ENCODE data around the gene PHTF2.

The PHTF2 gene

GRCh38 chr7:77802557-77803405, 4.2 kb downstream of the PHTF2 start:
- peak overlapping the region; percentile 36 for H3K4me3 Mint-ChIP-seq
- H3K36me3 Mint-ChIP-seq (ENCODE audit: low read depth), result peaks cover 37% of the 10 kb centered on the region
- no peaks in the 10 kb centered on the region for H3K27me3 Mint-ChIP-seq
- H3K9me3 Mint-ChIP-seq, result peaks cover 30% of the 10 kb centered on the region
- peak overlapping the region; percentile 63 for H3K27ac Mint-ChIP-seq
- no peak for DNase-seq
- H3K4me1 Mint-ChIP-seq, result peaks cover 67% of the 10 kb centered on the region
- no peak for ATAC-seq

DNA sequence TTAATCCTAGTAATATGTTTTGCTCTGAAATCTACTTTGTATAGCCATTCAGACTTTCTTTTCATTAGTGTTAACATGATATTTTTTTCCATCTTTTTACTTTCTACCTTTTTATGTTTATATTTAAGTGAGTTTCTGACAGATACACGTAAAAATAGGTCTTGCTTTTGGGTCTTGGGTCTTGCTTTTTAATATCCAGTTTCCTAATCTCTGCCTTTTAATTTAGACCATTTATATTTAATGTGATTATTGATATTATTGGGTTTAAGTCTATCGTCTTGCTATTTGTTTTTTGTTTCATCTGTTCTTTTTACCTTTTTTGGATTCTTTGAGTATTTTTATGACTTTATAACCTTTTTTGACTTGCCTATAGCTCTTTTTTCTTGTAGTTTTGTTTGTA, 7.9 kb downstream of the PHTF2 start:
- Mint-ChIP-seq H3K9me3 (peaks cover 39% of the 10 kb centered on the region), H3K36me3 (ENCODE audit: low read depth) (peaks cover 40% of the 10 kb centered on the region), H3K4me3 (no peak overlapping the region), H3K27me3 (no peaks in the 10 kb centered on the region), H3K27ac (no peak overlapping the region), H3K4me1 (peaks cover 54% of the 10 kb centered on the region)
- no peak for ATAC-seq
- no peak for DNase-seq

DNA sequence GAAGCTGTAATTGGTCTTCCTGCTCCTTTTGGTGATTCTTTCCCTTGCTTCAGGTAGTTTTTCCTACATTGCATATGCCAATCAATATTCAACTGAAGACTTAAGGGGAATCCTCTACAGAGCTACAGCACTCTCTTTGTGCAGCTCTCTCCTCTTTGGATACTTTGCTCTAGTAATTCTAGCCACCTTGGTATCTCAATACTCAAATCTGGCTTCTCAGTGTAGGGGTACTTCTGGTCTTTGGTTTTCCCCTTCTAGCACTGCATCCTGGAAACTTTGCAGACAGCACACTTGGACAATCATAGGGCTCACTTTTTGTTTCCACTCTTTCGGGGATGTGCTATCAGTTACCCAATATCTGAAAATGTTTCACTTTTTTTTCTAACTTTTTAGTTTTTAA, 9.9 kb downstream of the PHTF2 start:
- Mint-ChIP-seq H3K9me3 (peaks cover 39% of the 10 kb centered on the region), H3K4me3 (no peak overlapping the region), H3K27me3 (no peaks in the 10 kb centered on the region), H3K27ac (peak overlapping the region; percentile 49), H3K4me1 (peaks cover 50% of the 10 kb centered on the region), H3K36me3 (ENCODE audit: low read depth) (peaks cover 40% of the 10 kb centered on the region)
- ATAC-seq, result no peak
- DNase-seq, result no peak

GRCh38 chr7:77811516-77812289, 13.1 kb downstream of the PHTF2 start:
- H3K4me1 Mint-ChIP-seq, result peaks cover 38% of the 10 kb centered on the region
- H3K4me3 Mint-ChIP-seq, result no peak overlapping the region
- no peak overlapping the region for H3K27ac Mint-ChIP-seq
- DNase-seq (no peak), ATAC-seq (no peak)
- H3K36me3 Mint-ChIP-seq (ENCODE audit: low read depth), result peaks cover 36% of the 10 kb centered on the region
- peaks cover 23% of the 10 kb centered on the region for H3K9me3 Mint-ChIP-seq
- no peaks in the 10 kb centered on the region for H3K27me3 Mint-ChIP-seq

- DNase-seq (no peak), ATAC-seq (no peak)
- Mint-ChIP-seq H3K4me3 (no peak overlapping the region), H3K27me3 (no peaks in the 10 kb centered on the region), H3K27ac (no peak overlapping the region), H3K9me3 (peaks cover 23% of the 10 kb centered on the region), H3K36me3 (ENCODE audit: low read depth) (peaks cover 38% of the 10 kb centered on the region), H3K4me1 (peaks cover 41% of the 10 kb centered on the region)
Observed at GRCh38 chr7:77812290-77812685, 13.7 kb downstream of the PHTF2 start.

GRCh38 chr7:77813180-77813579, 14.6 kb downstream of the PHTF2 start:
- no peak for ATAC-seq
- peaks cover 37% of the 10 kb centered on the region for H3K4me1 Mint-ChIP-seq
- H3K4me3 Mint-ChIP-seq, result no peak overlapping the region
- H3K9me3 Mint-ChIP-seq, result peaks cover 18% of the 10 kb centered on the region
- no peak for DNase-seq
- no peaks in the 10 kb centered on the region for H3K27me3 Mint-ChIP-seq
- H3K27ac Mint-ChIP-seq, result no peak overlapping the region
- H3K36me3 Mint-ChIP-seq (ENCODE audit: low read depth), result peaks cover 37% of the 10 kb centered on the region

- DNase-seq (no peak), ATAC-seq (no peak)
- Mint-ChIP-seq H3K9me3 (peaks cover 55% of the 10 kb centered on the region), H3K4me3 (no peak overlapping the region), H3K4me1 (peaks cover 22% of the 10 kb centered on the region), H3K27ac (no peak overlapping the region), H3K27me3 (no peaks in the 10 kb centered on the region), H3K36me3 (ENCODE audit: low read depth) (peaks cover 71% of the 10 kb centered on the region)
Observed at GRCh38 chr7:77819021-77819420, 20.4 kb downstream of the PHTF2 start.

DNA sequence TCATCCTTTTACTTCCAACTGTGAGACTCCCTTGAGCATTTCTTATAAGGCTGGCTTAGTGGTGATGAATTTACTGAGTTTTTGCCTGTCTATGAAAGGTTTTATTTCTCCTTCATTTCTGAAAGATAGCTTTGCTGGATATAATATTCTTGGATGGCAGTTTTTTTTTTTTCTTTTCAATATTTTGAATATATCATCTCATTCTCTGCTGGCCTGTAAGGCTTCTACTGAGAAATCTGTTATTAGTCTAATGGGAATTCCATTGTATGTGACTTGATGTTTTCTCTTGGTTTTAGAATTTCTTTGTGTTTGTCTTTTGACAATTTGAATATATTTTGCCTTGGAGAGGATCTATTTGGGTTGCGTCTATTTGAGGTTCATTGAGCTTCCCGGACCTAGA, 22.4 kb downstream of the PHTF2 start:
- H3K27ac Mint-ChIP-seq, result no peak overlapping the region
- H3K27me3 Mint-ChIP-seq, result no peaks in the 10 kb centered on the region
- H3K4me1 Mint-ChIP-seq, result peaks cover 24% of the 10 kb centered on the region
- H3K4me3 Mint-ChIP-seq, result no peak overlapping the region
- H3K36me3 Mint-ChIP-seq (ENCODE audit: low read depth), result peaks cover 70% of the 10 kb centered on the region
- DNase-seq (no peak), ATAC-seq (no peak)
- H3K9me3 Mint-ChIP-seq, result peaks cover 69% of the 10 kb centered on the region

DNA sequence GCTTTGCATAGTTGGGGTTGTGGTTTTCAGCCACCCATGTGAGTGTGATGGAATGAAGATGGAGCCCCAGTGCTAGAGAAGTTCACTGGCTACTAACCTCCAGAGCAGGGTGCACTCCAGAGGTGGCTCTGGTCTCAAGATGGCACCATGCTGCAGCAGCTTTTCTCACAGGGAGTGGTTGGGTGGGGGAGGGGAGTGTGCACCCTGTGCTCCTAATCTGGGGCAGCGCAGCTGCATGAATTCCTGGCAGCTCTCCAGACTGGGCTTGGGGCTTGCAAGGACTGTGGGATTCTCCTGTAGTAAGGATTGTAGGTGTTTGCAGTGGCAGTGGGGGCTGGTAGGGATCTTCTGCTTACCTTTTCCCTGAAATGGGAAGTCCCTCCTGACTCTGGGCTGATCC, 23.7 kb downstream of the PHTF2 start:
- Mint-ChIP-seq H3K27ac (no peak overlapping the region), H3K9me3 (peaks cover 65% of the 10 kb centered on the region), H3K27me3 (no peaks in the 10 kb centered on the region), H3K4me3 (no peak overlapping the region), H3K4me1 (peaks cover 28% of the 10 kb centered on the region), H3K36me3 (ENCODE audit: low read depth) (peaks cover 58% of the 10 kb centered on the region)
- ATAC-seq, result no peak
- DNase-seq, result no peak

DNA sequence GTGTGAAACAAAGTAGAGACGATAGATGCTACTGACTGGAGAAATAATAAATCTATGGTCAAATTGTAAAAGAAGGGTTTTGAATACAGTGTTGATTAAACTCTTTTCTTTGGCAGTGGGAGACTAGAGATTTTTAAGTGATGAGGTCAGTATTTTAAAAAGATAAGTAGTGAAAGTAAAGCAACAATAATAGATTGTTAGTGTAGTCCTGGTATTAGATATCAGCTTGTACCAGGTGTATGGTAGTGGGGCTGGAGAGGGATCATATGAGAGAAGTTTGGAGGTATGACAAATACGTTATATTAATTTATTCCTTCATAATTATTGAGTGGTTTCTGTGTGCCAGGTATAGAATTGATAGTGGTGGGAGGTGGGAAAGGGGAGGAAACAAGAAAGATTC, 25.2 kb downstream of the PHTF2 start:
- Mint-ChIP-seq H3K4me3 (peak overlapping the region; percentile 20), H3K27ac (peak overlapping the region; percentile 9), H3K36me3 (ENCODE audit: low read depth) (peaks cover 44% of the 10 kb centered on the region), H3K27me3 (no peaks in the 10 kb centered on the region), H3K9me3 (peaks cover 55% of the 10 kb centered on the region), H3K4me1 (peaks cover 33% of the 10 kb centered on the region)
- DNase-seq (no peak), ATAC-seq (no peak)

GRCh38 chr7:77824636-77825035, 26.1 kb downstream of the PHTF2 start:
- no peak for ATAC-seq
- H3K9me3 Mint-ChIP-seq, result peaks cover 49% of the 10 kb centered on the region

GRCh38 chr7:77825131-77825530, 26.6 kb downstream of the PHTF2 start:
- no peak for ATAC-seq
- Mint-ChIP-seq H3K9me3 (peaks cover 46% of the 10 kb centered on the region), H3K36me3 (ENCODE audit: low read depth) (peaks cover 32% of the 10 kb centered on the region), H3K4me3 (no peak overlapping the region), H3K27me3 (no peaks in the 10 kb centered on the region), H3K4me1 (peaks cover 37% of the 10 kb centered on the region), H3K27ac (no peak overlapping the region)
- DNase-seq, result no peak

More at GRCh38 chr7:77824636-77825035, 26.1 kb downstream of the PHTF2 start:
- Mint-ChIP-seq H3K36me3 (ENCODE audit: low read depth) (peaks cover 37% of the 10 kb centered on the region), H3K4me1 (peaks cover 35% of the 10 kb centered on the region), H3K27ac (no peak overlapping the region), H3K27me3 (no peaks in the 10 kb centered on the region), H3K4me3 (no peak overlapping the region)
- DNase-seq, result no peak

DNA sequence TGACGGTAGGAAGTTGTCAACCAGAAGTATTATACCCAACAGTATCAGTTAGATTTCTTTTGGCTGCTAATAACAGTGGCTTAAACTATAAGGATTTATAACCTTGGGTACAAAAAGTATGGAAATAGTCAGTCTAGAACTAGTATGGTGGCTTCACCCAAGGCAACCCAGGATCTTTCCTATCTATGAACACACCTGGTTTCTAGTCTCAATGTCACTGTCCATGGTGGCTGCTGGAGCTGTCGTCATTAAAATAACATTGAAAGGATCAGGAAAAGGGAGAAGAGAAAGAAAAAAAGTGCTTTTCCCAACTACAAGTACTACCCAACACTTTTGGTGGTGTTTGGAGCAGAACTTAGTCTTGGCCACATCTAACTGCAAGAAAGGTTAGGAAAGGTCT, 27.7 kb downstream of the PHTF2 start:
- Mint-ChIP-seq H3K27me3 (no peaks in the 10 kb centered on the region), H3K27ac (no peak overlapping the region), H3K9me3 (peaks cover 34% of the 10 kb centered on the region), H3K4me3 (no peak overlapping the region), H3K4me1 (peaks cover 47% of the 10 kb centered on the region), H3K36me3 (ENCODE audit: low read depth) (peaks cover 20% of the 10 kb centered on the region)
- no peak for DNase-seq
- no peak for ATAC-seq

- Mint-ChIP-seq H3K27ac (no peak overlapping the region), H3K4me1 (peaks cover 56% of the 10 kb centered on the region), H3K36me3 (ENCODE audit: low read depth) (peaks cover 11% of the 10 kb centered on the region), H3K4me3 (no peak overlapping the region), H3K27me3 (no peaks in the 10 kb centered on the region), H3K9me3 (peaks cover 25% of the 10 kb centered on the region)
- ATAC-seq, result no peak
- DNase-seq, result no peak
Observed at GRCh38 chr7:77827999-77828398, 29.4 kb downstream of the PHTF2 start.
